ENCODE results near the gene MFSD11.
"Not testable (repeated sequence)": the region's sequence is repeated elsewhere in the genome, so short reads cannot be mapped to it uniquely, and the experiment has no call there.

MFSD11 gene

GRCh38 chr17:76723812-76724211 is 14.1 kb upstream of the MFSD11 start:
- H3K27ac ChIP-seq: no peak overlapping the region
- DNase-seq: no peak
- in situ Hi-C loops (cut with HindIII; ENCODE audit: low pct_ligation_motif_present, low sequenced_read_pairs): no loop called here
- TF ChIP-seq, protein P1, sequence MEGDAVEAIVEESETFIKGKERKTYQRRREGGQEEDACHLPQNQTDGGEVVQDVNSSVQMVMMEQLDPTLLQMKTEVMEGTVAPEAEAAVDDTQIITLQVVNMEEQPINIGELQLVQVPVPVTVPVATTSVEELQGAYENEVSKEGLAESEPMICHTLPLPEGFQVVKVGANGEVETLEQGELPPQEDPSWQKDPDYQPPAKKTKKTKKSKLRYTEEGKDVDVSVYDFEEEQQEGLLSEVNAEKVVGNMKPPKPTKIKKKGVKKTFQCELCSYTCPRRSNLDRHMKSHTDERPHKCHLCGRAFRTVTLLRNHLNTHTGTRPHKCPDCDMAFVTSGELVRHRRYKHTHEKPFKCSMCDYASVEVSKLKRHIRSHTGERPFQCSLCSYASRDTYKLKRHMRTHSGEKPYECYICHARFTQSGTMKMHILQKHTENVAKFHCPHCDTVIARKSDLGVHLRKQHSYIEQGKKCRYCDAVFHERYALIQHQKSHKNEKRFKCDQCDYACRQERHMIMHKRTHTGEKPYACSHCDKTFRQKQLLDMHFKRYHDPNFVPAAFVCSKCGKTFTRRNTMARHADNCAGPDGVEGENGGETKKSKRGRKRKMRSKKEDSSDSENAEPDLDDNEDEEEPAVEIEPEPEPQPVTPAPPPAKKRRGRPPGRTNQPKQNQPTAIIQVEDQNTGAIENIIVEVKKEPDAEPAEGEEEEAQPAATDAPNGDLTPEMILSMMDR (IDR thresholded peaks at IDR 0.05; ENCODE audit: low read depth, low read length, missing control alignments): no peak
- H3K36me3 ChIP-seq (replicated peaks): peaks cover 60% of the 10 kb centered on the region
- no peaks in the 10 kb centered on the region for H3K27me3 ChIP-seq (replicated peaks)
- no peak overlapping the region for H3K4me3 ChIP-seq (ENCODE audit: low read depth, low read length)

DNA sequence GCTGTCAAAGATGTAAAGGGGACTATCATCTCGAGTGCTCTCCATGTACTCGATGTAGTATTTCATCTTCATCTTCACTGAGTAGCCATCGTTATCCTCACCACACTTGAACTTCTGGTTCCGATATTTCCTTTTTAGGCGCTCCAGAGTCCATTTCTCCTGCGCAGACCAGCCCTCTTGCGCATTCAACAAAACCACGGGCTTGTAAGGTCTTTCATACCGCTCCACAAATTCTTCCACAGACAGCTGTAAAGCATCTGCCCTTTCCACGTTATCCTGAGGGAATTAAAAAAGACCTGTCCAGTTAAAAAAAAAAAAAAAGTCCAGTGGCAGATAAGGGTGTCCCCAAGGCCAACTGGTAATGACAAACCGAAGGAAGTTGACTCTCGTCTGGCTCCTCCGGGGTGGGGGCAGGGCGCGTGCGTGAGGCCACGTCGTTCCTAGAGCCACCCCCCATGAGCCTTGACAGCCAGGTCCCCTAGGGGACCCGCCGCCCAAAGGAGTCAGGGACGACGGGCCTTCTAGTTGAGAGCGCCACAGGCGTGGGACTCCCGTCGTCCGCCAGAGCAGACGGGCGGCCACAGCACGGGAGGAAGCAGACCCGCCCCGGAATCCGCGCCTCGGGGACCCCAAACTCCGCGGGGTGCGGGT is 12.2 kb upstream of the MFSD11 start:
- Histone ChIP-seq H3K27ac (peak overlapping the region; percentile 94), H3K36me3 (replicated peaks) (peaks cover 42% of the 10 kb centered on the region), H3K4me3 (ENCODE audit: low read depth, low read length) (peak overlapping the region; percentile 86), H3K27me3 (replicated peaks) (no peaks in the 10 kb centered on the region)
- TF ChIP-seq, protein P1 (IDR thresholded peaks at IDR 0.05; ENCODE audit: low read depth, low read length, missing control alignments): no peak
- DNase-seq: no peak
- in situ Hi-C loops (cut with HindIII; ENCODE audit: low pct_ligation_motif_present, low sequenced_read_pairs): no loop called here

GRCh38 chr17:76726231-76726775 is 11.6 kb upstream of the MFSD11 start, which contains the start of gene JMJD6:
Gene JMJD6 (minus strand): TSS chr17:76726606. CDS start chr17:76726475, 131 bp downstream.
- peak within 1 kb of the TSS; percentile 86 for H3K4me3 ChIP-seq (ENCODE audit: low read depth, low read length)
- TF ChIP-seq, protein P1 (IDR thresholded peaks at IDR 0.05; ENCODE audit: low read depth, low read length, missing control alignments): no peak
- peaks cover 38% of the 10 kb centered on the region for H3K36me3 ChIP-seq (replicated peaks)
- no peaks in the 10 kb centered on the region for H3K27me3 ChIP-seq (replicated peaks)
- in situ Hi-C loops (cut with HindIII; ENCODE audit: low pct_ligation_motif_present, low sequenced_read_pairs): no loop called here
- peak; percentile 93 for DNase-seq
- peak within 1 kb of the TSS; percentile 94 for H3K27ac ChIP-seq

- TF ChIP-seq, protein P1 (IDR thresholded peaks at IDR 0.05; ENCODE audit: low read depth, low read length, missing control alignments): peak; percentile 77
- DNase-seq: no peak
- Histone ChIP-seq H3K36me3 (replicated peaks) (peaks cover 36% of the 10 kb centered on the region), H3K27ac (peak within 1 kb of the TSS; percentile 94), H3K27me3 (replicated peaks) (no peaks in the 10 kb centered on the region), H3K4me3 (ENCODE audit: low read depth, low read length) (peak within 1 kb of the TSS; percentile 86)
- in situ Hi-C loops (cut with HindIII; ENCODE audit: low pct_ligation_motif_present, low sequenced_read_pairs): no loop called here
Observed at GRCh38 chr17:76726776-76727718, 10.9 kb upstream of the MFSD11 start, which contains the start of gene METTL23. Gene METTL23 (plus strand): TSS chr17:76726839. CDS start chr17:76729711, 2,872 bp downstream.

- TF ChIP-seq, protein P1 (IDR thresholded peaks at IDR 0.05; ENCODE audit: low read depth, low read length, missing control alignments): no peak
- no peak for DNase-seq
- Histone ChIP-seq H3K36me3 (replicated peaks) (peaks cover 40% of the 10 kb centered on the region), H3K27ac (peak overlapping the region; percentile 94), H3K27me3 (replicated peaks) (no peaks in the 10 kb centered on the region), H3K4me3 (ENCODE audit: low read depth, low read length) (peak overlapping the region; percentile 86)
- in situ Hi-C loops (cut with HindIII; ENCODE audit: low pct_ligation_motif_present, low sequenced_read_pairs): no loop called here
Observed at GRCh38 chr17:76727745-76728456, 10.0 kb upstream of the MFSD11 start.

DNA sequence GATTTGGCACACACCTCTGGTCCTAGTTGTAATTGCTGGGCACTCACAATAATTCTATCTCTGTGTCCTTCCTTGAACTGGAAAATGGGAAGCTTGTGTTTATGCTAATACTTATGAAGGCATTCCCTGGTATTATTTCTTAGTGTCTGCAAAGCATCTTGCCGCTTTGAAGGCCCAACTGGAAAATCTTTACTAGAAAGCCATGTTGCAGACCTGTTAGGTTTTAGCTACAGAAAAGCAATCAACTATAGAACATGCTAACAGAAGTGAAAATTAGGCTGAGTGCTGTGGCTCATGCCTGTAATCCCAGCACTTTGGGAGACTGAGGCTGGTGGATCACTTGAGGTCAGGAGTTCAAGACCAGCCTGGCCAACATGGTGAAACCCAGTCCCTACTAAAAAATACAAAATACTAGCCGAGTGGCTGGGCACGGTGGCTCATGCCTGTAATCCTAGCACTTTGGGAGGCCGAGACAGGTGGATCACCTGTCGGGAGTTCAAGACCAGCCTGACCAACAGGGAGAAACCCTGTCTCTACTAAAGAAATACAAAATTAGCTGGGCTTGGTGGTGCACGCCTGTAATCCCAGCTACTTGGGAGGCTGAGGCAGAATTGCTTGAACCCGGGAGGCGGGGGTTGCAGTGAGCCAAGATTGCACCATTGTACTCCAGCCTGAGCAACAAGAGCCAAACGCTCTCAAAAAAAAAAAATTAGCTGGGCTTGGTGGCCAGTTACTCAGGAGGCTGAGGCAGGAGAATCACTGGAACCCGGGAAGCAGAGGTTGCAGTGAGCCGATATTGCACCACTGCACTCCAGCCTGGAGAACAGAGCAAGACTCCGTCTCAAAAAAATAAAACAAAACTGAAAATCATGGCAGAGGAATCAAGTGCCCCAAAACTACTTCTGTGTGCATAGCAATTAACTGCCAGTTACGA is 5.9 kb upstream of the MFSD11 start:
- in situ Hi-C loops (cut with HindIII; ENCODE audit: low pct_ligation_motif_present, low sequenced_read_pairs); H3K4me3 ChIP-seq (ENCODE audit: low read depth, low read length); H3K27me3 ChIP-seq (replicated peaks); H3K27ac ChIP-seq; DNase-seq: not testable (repeated sequence)
- peaks cover 50% of the 10 kb centered on the region for H3K36me3 ChIP-seq (replicated peaks)

Data from brain microvascular endothelial cell (primary cell).